ENCODE results near the gene ALS2.

ALS2 gene

DNA sequence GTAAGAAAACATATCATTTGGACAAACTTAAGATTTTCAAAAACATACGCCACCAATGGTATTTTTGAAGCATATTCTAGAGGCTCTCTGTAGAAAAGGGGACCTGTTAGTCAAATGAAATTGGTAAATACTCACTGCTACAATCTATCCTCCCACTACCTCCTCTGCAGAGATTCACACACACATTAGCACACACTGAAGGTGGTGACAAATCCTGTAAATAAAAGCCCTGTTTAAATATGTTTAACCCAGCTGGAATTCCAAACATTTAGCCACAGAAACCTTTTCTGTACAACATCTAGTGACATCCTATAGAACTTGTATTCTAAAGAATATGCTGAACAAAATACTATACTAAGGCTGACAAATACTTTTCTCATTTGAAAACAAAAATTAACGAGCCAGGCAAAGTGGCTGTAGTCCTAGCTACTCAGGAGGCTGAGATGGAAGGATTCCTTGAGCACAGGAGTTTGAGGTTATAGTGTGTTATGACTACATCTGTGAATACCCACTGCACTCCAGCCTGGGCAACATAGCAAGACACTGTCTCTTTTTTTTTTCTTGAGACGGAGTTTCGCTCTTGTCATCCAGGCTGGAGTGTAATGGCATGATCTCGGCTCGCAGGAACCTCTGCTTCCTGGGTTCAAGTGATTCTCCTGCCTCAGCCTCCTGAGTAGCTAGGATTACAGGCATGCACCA is 25.9 kb downstream of the ALS2 start:
- DNase-seq (ENCODE audit: low read depth), result no peak

DNA sequence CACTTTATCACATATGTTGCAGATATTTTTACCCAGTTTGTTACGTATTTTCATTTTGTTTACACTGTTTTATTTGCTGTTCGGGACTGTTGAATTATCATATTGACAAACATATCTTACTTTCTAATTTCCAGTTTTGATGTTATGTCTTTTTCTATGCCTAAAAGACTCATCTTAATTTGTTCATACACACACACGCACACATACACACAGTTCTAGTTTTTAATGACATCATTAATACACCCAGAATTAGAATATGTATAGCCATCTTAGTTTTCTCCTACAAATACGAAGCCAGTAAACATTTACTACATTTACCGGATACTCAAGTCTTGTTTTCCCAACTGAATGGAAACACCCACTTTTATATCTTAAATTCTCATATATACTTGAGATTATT is 29.2 kb downstream of the ALS2 start:
- DNase-seq (ENCODE audit: low read depth), result no peak

DNA sequence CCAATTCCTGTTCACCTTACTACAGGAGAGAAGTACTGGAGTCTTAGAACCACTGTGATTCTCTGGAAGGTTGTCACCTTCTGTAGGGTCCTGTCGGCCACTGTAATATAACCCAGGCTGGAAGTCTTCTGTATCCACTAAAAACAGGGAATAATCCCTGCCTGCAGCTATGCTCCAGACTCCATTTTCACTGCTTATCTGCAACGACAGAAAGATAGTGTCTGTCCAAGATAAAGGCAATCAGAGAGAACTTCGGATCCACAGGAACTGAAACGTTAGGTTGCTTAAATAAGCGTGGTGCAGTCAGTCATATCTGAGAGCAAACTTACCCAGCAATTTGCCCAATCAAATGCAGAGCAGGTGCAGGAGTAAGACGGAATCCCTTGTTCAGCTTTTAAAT is 34.2 kb downstream of the ALS2 start:
- no peak for DNase-seq (ENCODE audit: low read depth)

DNA sequence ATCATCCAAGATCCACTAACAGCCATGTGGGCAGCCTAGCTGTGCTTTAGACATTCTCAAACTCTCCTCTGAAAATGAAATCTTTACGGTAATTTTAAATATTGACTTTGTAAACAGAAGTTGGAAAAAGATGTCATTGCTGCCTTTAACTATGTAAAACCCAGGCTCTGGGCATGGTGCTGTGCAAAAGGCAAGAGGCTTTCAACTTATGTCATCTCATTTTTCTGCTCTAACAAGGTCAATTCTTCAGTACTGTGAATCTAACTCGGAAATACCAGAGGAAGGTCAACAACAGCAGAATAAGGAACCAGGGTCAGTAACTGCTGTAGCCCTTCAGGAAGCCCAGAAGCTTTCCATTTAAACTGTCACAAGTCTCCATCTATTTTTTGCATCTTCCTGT is 45.2 kb downstream of the ALS2 start:
- DNase-seq (ENCODE audit: low read depth), result no peak

DNA sequence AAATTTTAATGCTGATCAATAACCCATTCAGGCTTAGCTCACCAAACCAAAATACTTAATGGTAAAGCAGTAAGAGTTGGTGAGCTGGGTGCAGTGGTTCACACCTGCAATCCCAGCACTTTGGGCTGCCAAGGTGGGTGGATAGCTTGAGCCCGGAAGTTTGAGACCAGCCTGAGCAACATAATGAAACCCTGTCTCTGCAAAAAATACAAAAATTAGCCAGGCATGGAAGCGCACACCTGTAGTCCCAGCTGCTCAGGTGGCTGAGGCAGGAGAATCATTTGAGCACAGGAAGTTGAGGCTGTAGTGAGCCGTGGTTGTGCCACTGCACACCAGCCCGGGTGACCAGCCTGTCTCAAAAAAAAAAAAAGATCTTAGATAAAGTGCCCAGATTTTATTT is 46.6 kb downstream of the ALS2 start:
- DNase-seq (ENCODE audit: low read depth), result no peak

GRCh38 chr2:201733544-201733943 is 47.2 kb downstream of the ALS2 start:
- no peak for DNase-seq (ENCODE audit: low read depth)

GRCh38 chr2:201730651-201731285 is 50.0 kb downstream of the ALS2 start:
- no peak for DNase-seq (ENCODE audit: low read depth)

- no peak for DNase-seq (ENCODE audit: low read depth)
These were observed 65.3 kb downstream of the ALS2 start for GRCh38 chr2:201715459-201715858.

GRCh38 chr2:201712726-201713125 is 68.0 kb downstream of the ALS2 start:
- no peak for DNase-seq (ENCODE audit: low read depth)

DNA sequence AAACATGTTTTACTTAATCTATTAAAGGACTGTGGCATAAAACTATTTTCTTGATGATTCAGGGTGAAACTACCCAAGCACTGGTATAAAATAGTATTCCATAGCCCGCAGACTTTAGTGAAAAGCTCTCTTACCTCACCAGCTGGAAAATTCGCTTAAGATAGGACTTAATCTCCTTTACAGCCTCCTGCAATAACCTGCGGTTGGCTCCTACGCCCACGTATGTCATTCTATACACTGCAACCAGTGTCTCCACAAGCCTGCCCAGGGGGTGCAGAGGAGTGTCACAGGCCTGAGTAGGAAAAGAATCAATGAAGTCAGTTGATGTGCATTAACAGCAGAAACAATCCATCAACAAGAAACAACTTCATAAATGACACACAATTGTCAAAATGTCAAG is 71.0 kb downstream of the ALS2 start:
- DNase-seq (ENCODE audit: low read depth), result no peak

DNA sequence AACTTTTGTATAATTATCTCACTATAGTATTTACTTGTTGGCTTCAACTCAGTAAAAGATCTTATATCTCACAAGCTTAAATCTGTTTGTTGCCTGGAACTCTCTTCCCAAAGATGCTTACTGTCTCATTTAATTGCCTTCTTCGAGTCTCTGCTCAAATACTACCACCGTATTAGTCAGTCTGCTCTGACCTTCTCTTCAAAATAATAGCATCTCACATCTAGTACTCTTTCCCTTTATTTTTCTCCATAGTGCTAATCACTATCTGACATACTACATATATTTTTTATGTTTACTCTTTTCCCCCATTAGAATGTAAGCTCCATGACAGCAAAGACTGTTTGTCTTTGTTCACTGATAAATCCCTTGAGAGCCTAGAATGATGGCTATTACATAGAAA is 71.7 kb downstream of the ALS2 start:
- DNase-seq (ENCODE audit: low read depth), result no peak

GRCh38 chr2:201707753-201708152 is 73.0 kb downstream of the ALS2 start:
- no peak for DNase-seq (ENCODE audit: low read depth)

DNA sequence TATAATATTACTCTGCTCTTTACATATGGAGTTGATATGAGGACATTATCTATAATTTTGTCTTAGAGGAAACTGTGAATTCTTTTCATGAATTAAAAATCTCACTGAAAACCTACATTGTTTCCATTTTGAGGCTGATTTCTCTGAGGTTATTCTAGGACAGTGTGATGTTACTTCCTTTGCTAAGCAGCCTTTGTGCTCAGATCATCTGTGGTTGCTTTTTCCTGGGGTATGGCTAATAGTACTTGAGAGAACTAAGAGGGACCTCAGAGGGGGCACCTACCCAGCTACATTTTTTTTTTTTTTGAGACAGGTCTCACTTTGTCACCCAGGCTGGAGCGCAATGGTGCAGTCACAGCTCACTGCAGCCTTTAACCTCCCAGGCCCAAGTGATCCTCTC is 73.6 kb downstream of the ALS2 start:
- DNase-seq (ENCODE audit: low read depth), result no peak

DNA sequence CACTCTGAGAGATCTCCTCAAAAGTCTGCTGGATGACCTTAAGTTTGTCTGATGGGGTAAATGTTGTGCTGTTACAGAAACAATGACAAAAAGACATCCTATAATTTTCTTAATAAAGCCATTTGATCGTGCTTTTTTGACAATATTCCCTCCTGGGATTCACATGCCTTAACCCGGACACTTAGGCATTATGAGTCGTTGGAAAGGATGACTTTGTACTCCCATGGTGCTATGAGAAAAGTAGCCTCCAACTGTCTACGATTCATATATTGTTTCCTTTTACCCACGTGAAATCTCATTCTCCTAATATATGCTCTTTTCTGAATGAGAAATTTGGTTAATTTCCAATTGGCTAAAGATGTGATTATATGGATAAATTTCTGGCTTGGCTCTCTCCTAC is 76.2 kb downstream of the ALS2 start:
- DNase-seq (ENCODE audit: low read depth), result no peak

GRCh38 chr2:201701646-201702045 is 79.1 kb downstream of the ALS2 start:
- DNase-seq (ENCODE audit: low read depth), result no peak

GRCh38 chr2:201699416-201699815 is 81.3 kb downstream of the ALS2 start:
- no peak for DNase-seq (ENCODE audit: low read depth)

DNA sequence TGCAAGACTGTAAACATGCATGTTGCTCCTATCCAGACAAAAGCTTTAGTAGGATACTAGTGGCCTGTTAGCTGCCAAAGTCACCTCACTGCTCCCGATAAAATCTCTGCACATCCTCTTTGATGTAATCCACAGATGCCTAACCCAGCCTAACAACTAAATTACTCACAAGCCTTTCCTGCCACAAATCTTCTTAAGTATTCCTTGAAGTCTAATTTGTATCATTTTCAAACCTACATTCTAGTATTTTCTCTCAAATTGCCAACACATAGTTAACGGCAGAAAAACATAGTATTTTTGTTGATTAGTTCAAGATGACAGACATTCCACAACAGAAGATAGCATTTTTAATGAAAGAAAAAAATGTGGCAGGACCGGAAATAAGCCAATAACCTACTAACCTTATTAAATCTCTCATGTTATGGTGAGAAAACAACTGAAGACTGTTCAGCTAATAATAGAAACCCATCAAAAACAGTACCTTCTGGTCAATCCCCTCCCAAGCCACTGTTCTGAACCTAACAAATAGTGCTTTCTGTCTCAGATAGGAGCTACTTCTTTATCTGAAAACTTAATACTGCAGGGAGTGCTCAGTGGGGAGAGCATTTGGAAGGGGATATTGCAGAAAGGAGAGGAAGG is 82.0 kb downstream of the ALS2 start, which contains the start of gene MPP4:
Gene MPP4, minus strand, starts transcription at position 57 of the 639 bp plus-strand sequence. CDS start 4,690 bp downstream, outside the sequence.
- no peak for DNase-seq (ENCODE audit: low read depth)

GRCh38 chr2:201697899-201698298 is 82.8 kb downstream of the ALS2 start:
- no peak for DNase-seq (ENCODE audit: low read depth)

GRCh38 chr2:201696151-201696659 is 84.5 kb downstream of the ALS2 start:
- DNase-seq (ENCODE audit: low read depth), result no peak

DNA sequence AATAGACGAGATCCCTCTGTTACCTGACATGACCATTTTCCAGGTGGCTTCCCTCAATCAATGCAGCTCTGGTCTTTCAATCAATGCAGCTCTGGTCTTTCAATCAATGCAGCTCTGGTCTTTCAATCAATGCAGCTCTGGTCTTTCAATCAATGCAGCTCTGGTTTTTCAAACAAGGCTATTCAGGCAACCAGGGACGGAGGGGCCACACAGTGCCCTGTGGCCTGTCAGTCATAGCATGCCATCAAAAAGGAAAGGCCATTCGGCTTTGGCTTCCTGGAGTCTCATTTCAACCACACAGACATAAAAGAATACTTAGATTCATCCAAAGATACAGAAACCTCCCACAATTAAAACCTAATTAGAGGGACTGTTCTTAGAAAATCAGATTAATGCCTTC is 95.6 kb downstream of the ALS2 start:
- no peak for DNase-seq (ENCODE audit: low read depth)

- DNase-seq (ENCODE audit: low read depth), result no peak
These were observed 100.0 kb downstream of the ALS2 start for GRCh38 chr2:201680743-201681142.

DNA sequence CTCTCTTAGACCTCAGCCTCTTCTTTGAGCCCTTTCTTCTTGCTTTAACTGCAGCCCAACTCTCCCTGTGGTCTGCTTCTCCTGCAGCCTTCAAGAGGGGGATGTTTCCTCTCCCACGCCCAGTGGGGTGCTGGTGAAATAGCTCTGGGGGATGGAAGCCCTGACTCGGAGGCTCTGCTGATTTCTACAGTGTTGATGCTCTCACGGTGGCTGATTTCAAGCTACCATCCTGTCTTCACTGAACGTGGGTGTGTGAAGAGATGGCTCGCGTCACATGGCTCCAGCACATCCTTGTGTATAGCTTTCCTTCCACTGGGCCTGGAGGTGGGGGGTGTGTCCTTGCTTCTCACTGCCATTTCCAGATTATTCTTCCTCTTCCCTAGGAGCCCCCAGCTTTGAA is 102.3 kb downstream of the ALS2 start:
- no peak for DNase-seq (ENCODE audit: low read depth)

GRCh38 chr2:201675454-201675853 is 105.3 kb downstream of the ALS2 start:
- no peak for DNase-seq (ENCODE audit: low read depth)

Measured in stimulated activated CD8-positive, alpha-beta memory T cell treated with anti-CD3 and anti-CD28 coated beads, Interleukin-7, amount 100 ng/mL, for 24 hours (primary cell).